ENCODE measurements around the gene GPR84.
A peak's percentile ranks its signal among the peaks of the same experiment; 100 is the strongest.

Gene GPR84

DNA sequence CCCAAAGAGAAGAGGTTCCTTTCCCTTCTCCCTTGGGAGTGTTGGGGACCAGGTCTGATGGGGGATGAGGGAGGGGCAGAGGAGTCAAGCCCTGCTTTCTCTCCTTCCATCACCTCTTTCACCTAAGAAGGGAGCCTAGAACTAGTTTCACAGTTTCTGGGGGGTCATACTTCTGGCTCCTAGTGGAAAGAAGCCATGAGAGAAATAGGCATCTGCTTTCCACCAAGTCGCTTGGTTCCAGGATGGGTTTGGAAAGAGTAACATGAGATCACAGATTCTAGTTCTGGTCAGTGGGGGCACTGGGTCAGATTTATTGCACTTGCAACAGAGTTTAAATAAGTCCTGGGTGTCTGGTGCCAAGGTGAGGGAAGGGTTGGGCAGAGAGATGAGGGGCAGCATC, 30.7 kb upstream of the GPR84 start:
- Histone ChIP-seq H3K4me3 (replicated peaks; ENCODE audit: low read depth, low read length) (no peak overlapping the region), H3K27me3 (replicated peaks; ENCODE audit: control insufficient read depth, insufficient read depth, low read length) (no peaks in the 10 kb centered on the region), H3K36me3 (ENCODE audit: control insufficient read depth, insufficient read depth, low read length) (no peaks in the 10 kb centered on the region)
- TF ChIP-seq, protein P1, sequence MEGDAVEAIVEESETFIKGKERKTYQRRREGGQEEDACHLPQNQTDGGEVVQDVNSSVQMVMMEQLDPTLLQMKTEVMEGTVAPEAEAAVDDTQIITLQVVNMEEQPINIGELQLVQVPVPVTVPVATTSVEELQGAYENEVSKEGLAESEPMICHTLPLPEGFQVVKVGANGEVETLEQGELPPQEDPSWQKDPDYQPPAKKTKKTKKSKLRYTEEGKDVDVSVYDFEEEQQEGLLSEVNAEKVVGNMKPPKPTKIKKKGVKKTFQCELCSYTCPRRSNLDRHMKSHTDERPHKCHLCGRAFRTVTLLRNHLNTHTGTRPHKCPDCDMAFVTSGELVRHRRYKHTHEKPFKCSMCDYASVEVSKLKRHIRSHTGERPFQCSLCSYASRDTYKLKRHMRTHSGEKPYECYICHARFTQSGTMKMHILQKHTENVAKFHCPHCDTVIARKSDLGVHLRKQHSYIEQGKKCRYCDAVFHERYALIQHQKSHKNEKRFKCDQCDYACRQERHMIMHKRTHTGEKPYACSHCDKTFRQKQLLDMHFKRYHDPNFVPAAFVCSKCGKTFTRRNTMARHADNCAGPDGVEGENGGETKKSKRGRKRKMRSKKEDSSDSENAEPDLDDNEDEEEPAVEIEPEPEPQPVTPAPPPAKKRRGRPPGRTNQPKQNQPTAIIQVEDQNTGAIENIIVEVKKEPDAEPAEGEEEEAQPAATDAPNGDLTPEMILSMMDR (IDR thresholded peaks at IDR 0.05; ENCODE audit: insufficient read depth, low read length, poor library complexity, severe bottlenecking) = no peak
- no peak for DNase-seq (ENCODE audit: extremely low read depth, insufficient read length)

- TF ChIP-seq, protein P1 (IDR thresholded peaks at IDR 0.05; ENCODE audit: insufficient read depth, low read length, poor library complexity, severe bottlenecking) = peak; percentile 71
- H3K4me3 ChIP-seq (replicated peaks; ENCODE audit: low read depth, low read length) = no peak overlapping the region
- H3K36me3 ChIP-seq (ENCODE audit: control insufficient read depth, insufficient read depth, low read length) = no peaks in the 10 kb centered on the region
- no peaks in the 10 kb centered on the region for H3K27me3 ChIP-seq (replicated peaks; ENCODE audit: control insufficient read depth, insufficient read depth, low read length)
- no peak for DNase-seq (ENCODE audit: extremely low read depth, insufficient read length)
These were observed 30.0 kb upstream of the GPR84 start for GRCh38 chr12:54394281-54394719.

- H3K36me3 ChIP-seq (ENCODE audit: control insufficient read depth, insufficient read depth, low read length) = no peaks in the 10 kb centered on the region
- DNase-seq (ENCODE audit: extremely low read depth, insufficient read length) = no peak
- TF ChIP-seq, protein P1 (IDR thresholded peaks at IDR 0.05; ENCODE audit: insufficient read depth, low read length, poor library complexity, severe bottlenecking) = no peak
- H3K4me3 ChIP-seq (replicated peaks; ENCODE audit: low read depth, low read length) = no peak overlapping the region
- no peaks in the 10 kb centered on the region for H3K27me3 ChIP-seq (replicated peaks; ENCODE audit: control insufficient read depth, insufficient read depth, low read length)
These were observed 29.5 kb upstream of the GPR84 start for GRCh38 chr12:54393743-54394142.

DNA sequence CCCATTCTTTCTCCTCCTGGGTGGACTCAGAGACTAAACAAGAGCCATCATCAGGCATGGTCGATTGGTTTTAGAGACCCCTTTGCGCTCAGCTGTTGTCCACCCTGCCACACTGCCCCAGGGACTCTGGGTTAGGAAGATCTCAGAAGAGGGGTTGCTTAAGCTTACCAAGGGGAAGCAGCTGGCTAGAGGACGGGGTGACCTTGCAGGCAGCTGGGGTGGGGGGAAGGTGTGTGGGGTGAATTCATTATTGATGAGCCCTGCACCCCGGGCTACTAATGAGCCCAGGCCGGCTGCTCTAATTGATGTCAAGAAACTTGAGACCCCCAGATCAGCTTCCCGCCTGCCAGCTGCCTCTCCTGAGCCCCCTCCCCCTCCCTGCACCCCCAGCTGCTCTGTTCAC, 28.9 kb upstream of the GPR84 start:
- H3K4me3 ChIP-seq (replicated peaks; ENCODE audit: low read depth, low read length) = no peak overlapping the region
- DNase-seq (ENCODE audit: extremely low read depth, insufficient read length) = no peak
- H3K36me3 ChIP-seq (ENCODE audit: control insufficient read depth, insufficient read depth, low read length) = no peaks in the 10 kb centered on the region

DNA sequence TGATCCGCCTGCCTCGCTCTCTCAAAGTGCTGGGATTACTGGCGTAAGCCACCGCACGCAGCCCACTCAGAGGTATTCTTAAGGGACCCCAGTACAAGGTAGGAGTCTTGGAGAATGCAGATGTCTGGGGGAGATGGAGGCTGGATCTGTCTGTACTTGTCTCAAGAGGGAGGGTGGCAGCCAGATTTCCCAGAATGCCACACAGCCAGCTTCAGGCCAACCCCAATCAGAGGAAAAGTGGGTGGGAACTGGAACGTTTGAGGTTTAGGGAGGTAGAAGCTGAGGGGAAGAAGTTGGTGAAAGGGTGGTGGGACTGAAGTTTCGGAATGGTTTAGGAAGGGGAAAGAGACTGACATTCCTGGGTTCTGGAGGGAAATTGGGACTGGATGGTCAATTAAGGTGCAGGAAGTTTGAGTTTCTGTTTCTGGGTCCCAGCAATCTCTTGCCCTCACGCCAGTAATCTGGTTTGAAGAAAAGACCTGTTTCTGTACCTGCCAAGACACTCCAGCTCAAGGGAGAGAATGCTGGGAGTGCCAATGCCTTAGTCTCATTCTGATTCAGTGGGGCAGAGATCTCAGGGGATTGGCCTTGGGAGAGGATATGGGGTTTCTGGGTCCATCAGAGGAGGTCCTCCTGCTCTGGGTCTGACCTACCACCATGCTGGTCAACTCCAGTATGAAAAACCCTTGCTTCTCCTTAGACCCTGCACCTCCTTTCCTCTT, 28.4 kb upstream of the GPR84 start:
- DNase-seq (ENCODE audit: extremely low read depth, insufficient read length) = no peak
- TF ChIP-seq, protein P1 (IDR thresholded peaks at IDR 0.05; ENCODE audit: insufficient read depth, low read length, poor library complexity, severe bottlenecking) = no peak
- Histone ChIP-seq H3K36me3 (ENCODE audit: control insufficient read depth, insufficient read depth, low read length) (no peaks in the 10 kb centered on the region), H3K27me3 (replicated peaks; ENCODE audit: control insufficient read depth, insufficient read depth, low read length) (no peaks in the 10 kb centered on the region), H3K4me3 (replicated peaks; ENCODE audit: low read depth, low read length) (no peak overlapping the region)

More for the DNA sequence above, 28.9 kb upstream of the GPR84 start:
- H3K27me3 ChIP-seq (replicated peaks; ENCODE audit: control insufficient read depth, insufficient read depth, low read length) = no peaks in the 10 kb centered on the region
- TF ChIP-seq, protein P1 (IDR thresholded peaks at IDR 0.05; ENCODE audit: insufficient read depth, low read length, poor library complexity, severe bottlenecking) = no peak

All from GM06990 (cell line).